Adipocyte (in vitro differentiated cells): Measurements from ENCODE around the gene SLC8A2.
A peak's percentile ranks its signal among the peaks of the same experiment; 100 is the strongest.
"Not testable (repeated sequence)": the region's sequence is repeated elsewhere in the genome, so short reads cannot be mapped to it uniquely, and the experiment has no call there.

Experiments
- DNase-seq: peaks from one replicate; pipeline ENCODE4 v3.0.0-alpha.2; 2015; ENCODE audit warnings: low read depth
- H3K27me3 ChIP-seq: replicated peaks from 2 replicates; pipeline ENCODE4 v1.7.0; 2013; ENCODE audit warnings: mild to moderate bottlenecking, low read length, moderate library complexity; ENCODE audit not compliant: control insufficient read depth, insufficient read depth
- H3K36me3 ChIP-seq: 2 replicates; pipeline ENCODE4 v1.7.0; 2013; ENCODE audit warnings: low read length, mild to moderate bottlenecking, moderate library complexity; ENCODE audit not compliant: control insufficient read depth, insufficient read depth, severe bottlenecking
- H3K4me1 ChIP-seq: 2 replicates; pipeline ENCODE4 v1.7.0; 2013; ENCODE audit warnings: mild to moderate bottlenecking, low read length, moderate library complexity; ENCODE audit not compliant: control insufficient read depth, insufficient read depth
- H3K4me3 ChIP-seq: 2 replicates; pipeline ENCODE4 v1.7.0; 2013; ENCODE audit warnings: mild to moderate bottlenecking, low read length, moderate library complexity
- H3K9ac ChIP-seq: 2 replicates; pipeline ENCODE4 v1.7.0; 2013; ENCODE audit warnings: mild to moderate bottlenecking, low read length, moderate library complexity
- H3K9me3 ChIP-seq: 2 replicates; pipeline ENCODE4 v1.7.0; 2013; ENCODE audit warnings: mild to moderate bottlenecking, low read length, moderate library complexity; ENCODE audit not compliant: control insufficient read depth

The SLC8A2 gene

DNA sequence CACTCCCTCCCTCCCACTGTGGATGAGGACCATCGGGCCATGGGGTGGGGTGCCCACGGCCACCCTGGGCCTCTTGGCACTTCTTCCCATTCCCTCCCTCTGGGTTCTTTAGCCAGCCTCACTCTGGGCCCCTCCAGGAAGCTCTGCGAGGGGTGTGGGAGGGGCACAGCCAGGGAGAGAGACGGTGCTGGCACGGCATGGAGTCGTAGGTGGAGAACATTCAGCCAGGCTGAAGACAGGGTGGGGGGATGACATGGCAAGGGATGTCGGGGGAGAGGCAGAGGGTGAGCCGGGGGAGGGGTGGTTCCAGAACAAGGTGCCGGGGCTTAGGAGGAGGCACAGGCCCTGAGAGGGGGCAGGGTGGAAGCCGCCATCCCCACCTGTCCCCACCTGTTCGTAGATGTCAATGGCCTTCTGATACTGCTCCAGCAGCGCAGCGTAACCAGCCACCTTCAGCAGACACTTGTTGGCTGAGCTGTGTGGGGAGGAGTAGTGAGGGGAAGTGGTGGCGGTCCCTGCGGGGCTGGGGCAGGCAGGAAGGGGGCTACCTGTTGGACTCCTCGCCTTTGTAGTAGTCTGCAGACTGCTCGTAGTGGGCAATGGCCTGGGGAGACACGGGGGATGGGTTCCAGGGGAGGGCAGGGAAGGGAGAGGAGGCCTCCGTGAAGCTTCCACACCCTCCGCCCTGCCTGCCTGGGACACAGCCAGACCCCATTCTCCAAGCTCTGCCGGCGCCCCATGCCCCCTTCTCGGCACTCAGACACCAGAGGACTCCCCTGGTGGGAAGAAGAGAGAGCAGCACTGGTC lies 21.1 kb upstream of the SLC8A2 start:
- H3K4me3 ChIP-seq, result no peak overlapping the region
- DNase-seq, result no peak
- H3K27me3 ChIP-seq, result no peaks in the 10 kb centered on the region
- H3K36me3 ChIP-seq, result peaks cover 68% of the 10 kb centered on the region
- no peaks in the 10 kb centered on the region for H3K4me1 ChIP-seq
- no peak overlapping the region for H3K9ac ChIP-seq
- H3K9me3 ChIP-seq, result no peaks in the 10 kb centered on the region

DNA sequence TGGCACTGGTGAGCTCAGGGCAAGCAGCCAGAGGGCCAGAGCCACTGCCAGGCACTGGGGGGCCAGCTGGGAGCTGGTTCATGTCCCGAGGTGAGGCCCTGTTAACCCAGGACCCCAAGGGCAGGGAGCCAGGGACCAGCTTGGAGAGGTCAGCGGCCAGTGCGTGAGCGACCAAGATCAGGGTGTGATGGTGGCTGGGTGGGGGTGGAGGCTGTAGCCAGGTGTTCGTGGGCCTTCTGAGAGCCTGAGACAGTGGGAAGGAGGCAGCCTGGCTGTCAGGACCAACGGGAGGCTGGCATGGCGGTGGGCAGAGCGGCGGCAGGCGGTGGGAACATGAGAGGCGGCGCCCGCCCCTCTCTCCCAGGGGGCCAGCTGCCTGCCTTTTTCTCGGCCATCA lies 20.4 kb upstream of the SLC8A2 start:
- DNase-seq, result no peak
- Histone ChIP-seq H3K9me3 (no peaks in the 10 kb centered on the region), H3K4me3 (no peak overlapping the region), H3K4me1 (no peaks in the 10 kb centered on the region), H3K27me3 (no peaks in the 10 kb centered on the region), H3K36me3 (peaks cover 66% of the 10 kb centered on the region), H3K9ac (no peak overlapping the region)

DNA sequence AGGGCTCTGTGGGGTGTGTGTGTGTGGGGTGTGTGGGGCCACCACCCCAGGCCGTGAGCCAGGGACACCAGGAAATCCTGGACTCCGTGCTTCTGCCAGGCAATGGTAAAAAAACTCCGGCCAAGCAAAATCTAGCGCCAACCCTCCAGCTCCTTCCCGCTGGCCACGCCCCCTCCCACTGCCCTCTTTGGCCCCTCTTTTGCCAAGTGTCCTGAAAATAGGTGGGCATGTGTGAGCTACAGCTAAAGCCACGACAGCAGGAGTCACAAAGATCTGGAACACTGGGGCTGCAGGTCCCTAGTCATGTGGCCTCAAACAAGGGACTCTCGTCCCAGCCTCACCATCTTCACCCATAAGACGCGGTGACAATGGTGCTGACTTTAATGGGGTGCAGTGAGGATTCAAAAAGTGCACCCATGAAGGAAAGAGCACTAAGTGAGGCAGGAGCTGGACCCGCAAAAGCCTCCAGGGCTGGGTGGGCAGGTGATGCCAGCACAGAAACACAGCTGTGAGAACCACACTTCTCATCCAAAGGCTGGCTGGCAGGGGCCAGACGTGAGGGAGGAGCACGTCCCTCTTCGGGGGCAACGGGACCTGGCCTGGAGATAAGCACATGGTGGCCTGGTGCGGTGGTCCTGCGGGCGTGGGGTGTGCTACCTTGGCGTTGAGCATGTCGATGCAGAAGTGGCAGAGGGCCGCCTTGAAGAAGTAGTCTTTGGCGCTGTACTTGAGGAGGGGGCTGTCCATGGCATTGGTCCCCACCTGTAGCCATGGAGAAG lies 19.9 kb upstream of the SLC8A2 start:
- Histone ChIP-seq H3K36me3 (peaks cover 64% of the 10 kb centered on the region), H3K27me3 (no peaks in the 10 kb centered on the region), H3K4me3 (no peak overlapping the region), H3K9ac (no peak overlapping the region), H3K4me1 (no peaks in the 10 kb centered on the region), H3K9me3 (no peaks in the 10 kb centered on the region)
- DNase-seq, result no peak

DNA sequence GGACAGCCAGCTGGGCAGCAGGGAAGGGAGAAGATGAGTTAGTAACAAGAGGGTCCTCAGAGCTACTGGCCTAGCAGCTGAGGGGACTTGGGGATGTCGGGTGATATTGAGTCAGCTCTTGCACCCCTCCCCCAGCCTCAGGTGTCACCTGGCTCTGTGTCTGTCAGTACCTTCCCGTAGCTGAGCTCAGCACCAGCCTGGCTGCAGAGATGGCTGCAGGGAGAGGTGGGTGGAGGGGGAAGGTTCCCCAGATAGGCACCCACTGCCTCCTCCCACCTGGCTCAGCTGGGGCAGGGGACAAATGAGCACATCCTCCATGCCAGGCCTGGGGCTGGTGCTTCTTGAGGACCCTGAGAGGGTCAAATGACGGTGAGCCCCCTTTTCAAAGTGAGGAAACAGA lies 19.2 kb upstream of the SLC8A2 start:
- H3K9me3 ChIP-seq, result no peaks in the 10 kb centered on the region
- H3K27me3 ChIP-seq, result no peaks in the 10 kb centered on the region
- H3K4me1 ChIP-seq, result no peaks in the 10 kb centered on the region
- DNase-seq, result no peak
- H3K4me3 ChIP-seq, result no peak overlapping the region
- no peak overlapping the region for H3K9ac ChIP-seq
- peaks cover 58% of the 10 kb centered on the region for H3K36me3 ChIP-seq

DNA sequence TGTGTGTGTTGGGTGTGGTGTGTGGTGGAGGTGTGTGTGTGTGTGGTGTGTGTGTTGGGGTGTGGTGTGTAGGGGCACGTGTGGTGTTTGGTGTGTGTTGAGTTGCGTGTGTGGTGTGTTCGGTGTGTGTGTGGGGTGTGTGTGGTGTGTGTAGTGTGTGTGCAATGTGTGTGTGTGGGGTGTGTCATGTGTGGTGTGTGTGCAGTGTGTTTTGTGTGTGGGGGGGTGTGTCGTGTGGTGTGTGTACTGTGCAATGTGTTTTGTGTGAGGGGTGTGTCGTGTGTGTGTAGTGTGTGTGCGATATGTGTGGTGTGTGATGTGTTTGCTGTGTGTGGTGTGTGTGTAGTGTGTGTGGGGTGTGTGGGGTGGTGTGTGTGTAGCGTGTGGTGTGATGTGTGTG lies 18.3 kb upstream of the SLC8A2 start:
- Histone ChIP-seq H3K36me3 (peaks cover 61% of the 10 kb centered on the region), H3K27me3 (no peaks in the 10 kb centered on the region)

DNA sequence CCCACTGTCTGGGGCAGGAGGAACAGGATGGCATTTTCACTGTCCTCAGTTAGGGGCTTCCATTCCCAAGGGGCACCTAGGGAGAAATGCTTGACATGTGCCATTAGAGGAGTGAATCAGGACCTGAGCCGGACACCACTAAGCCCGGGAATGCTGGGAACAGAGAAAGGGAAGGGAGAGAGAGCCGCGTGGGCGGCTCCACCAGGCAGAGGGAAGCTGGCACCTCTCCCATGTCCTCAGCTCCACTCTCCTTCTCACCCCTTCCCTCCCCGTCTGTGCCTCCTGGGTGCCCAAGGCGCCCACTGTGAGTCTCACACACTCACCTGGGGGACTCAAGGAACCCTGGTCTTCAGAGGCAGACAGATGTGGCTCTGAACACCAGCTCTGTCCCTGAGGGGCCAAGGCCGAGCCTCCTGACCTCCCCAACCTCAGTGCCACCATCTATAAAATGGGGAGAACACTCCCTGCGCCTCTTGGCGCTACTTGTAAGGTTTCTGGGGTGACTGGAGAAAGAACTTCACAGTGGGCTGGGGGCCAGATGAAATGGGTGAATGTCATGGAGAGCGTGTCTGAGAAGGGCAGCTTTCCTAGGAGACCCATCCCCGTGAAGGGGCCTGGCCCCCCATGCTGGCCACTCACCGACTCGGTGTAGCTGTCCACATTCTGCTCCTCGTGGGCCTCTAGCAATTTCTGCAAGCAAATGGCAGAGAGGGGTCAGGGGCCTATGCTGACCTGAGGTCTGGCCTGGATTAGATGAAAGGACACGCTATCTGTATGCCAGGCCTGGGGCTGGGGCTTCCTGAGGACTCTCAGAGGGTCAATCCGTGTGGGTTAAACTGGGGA lies 17.6 kb upstream of the SLC8A2 start:
- DNase-seq, result no peak
- Histone ChIP-seq H3K4me3 (no peak overlapping the region), H3K4me1 (peaks cover 9% of the 10 kb centered on the region), H3K9me3 (no peaks in the 10 kb centered on the region), H3K36me3 (peaks cover 61% of the 10 kb centered on the region), H3K27me3 (no peaks in the 10 kb centered on the region), H3K9ac (no peak overlapping the region)

More for the DNA sequence above, 18.3 kb upstream of the SLC8A2 start:
- Histone ChIP-seq H3K9me3 (no peaks in the 10 kb centered on the region), H3K4me3 (no peak overlapping the region), H3K4me1 (peaks cover 2% of the 10 kb centered on the region), H3K9ac (no peak overlapping the region)
- DNase-seq, result no peak

DNA sequence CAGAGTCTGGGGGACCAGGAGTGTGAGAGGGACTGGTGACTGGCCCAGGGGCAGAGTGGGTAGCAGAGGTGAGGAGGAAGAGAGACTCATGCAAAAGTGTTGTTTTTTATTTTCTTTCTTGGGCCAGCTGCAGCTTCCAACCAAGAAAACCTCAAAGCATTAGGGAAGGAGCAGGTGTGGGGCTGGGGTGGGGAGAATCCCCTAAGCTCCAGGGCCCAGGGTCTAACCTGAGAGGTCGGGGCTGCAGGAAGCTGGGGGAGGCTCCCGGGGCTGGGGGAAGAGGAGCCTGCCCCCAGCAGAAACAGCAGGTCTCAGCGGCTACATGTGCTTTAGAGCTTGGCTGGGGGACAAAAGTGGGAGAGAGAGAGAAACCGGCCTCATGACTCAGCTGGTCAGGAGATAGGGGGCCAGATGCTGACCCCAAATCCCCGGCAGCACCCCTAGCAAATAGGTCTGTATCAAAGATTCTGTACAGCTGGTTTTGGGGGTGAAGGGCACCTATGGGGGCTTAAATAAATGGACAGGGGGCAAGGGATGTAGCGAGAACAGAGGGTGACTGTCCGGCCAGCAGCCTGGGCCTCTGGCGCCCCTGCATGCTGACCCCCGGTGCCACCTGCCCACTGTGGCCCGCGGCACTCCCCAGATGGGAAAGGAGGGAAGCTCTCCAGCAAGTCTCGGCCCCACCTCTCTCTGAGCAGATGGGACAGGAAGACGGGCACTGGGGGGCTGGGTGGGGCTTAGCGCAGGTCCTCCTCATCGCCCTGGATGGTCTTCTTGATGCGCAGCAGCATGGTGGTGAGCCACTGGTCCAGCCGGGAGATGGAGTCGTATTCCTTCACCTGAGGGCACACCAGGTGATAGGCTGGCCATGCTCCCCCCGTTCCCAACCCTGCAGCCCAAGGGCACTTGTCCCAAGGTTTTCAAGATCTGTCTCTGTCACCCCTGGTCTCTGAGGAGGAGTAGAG lies 16.1 kb upstream of the SLC8A2 start:
- DNase-seq, result no peak
- H3K36me3 ChIP-seq, result peaks cover 56% of the 10 kb centered on the region

DNA sequence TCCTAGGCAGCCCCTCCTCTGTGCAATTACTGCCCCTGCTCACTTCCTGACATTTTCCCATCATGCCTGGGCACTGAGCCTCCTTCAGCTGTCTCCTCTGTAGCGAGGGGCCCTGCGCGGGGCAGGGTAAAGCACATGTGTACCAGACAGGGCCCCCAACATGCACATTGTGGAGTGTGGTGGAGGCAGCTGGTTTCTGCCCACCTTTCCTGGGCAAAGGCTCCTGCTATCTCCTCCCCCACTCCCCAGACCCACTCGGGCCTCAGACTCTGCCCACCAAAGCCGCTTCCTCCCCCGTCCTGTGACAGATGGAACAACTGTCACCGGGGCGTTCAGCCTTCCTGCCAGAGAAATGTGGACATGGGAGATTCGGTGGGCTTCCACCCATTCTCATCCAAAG lies 15.2 kb upstream of the SLC8A2 start:
- no peaks in the 10 kb centered on the region for H3K27me3 ChIP-seq
- DNase-seq, result no peak
- H3K9ac ChIP-seq, result no peak overlapping the region

More for the DNA sequence above, 16.1 kb upstream of the SLC8A2 start:
- H3K4me1 ChIP-seq, result peaks cover 17% of the 10 kb centered on the region
- H3K9ac ChIP-seq, result no peak overlapping the region
- H3K9me3 ChIP-seq, result no peaks in the 10 kb centered on the region
- no peak overlapping the region for H3K4me3 ChIP-seq
- no peaks in the 10 kb centered on the region for H3K27me3 ChIP-seq

DNA sequence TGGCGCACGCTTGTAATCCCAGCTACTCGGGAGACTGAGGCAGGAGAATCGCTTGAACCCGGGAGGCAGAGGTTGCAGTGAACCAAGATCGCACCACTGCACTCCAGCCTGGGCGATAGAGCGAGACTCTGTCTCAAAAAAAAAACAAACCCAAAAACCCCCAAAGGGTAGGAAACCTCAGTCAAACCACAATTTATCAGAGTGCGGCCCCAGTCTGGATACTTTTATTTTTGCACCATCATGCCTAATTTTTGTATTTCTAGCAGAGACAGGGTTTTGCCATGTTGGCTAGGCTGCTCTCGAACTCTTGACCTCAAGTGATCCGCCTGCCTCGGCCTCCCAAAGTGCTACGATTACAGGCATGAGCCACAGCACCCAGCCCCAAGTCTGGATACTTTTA lies 14.5 kb upstream of the SLC8A2 start:
- H3K9me3 ChIP-seq, result not testable (repeated sequence)

More for the DNA sequence above, 15.2 kb upstream of the SLC8A2 start:
- Histone ChIP-seq H3K4me1 (peaks cover 17% of the 10 kb centered on the region), H3K9me3 (no peaks in the 10 kb centered on the region), H3K4me3 (no peak overlapping the region), H3K36me3 (peaks cover 47% of the 10 kb centered on the region)

DNA sequence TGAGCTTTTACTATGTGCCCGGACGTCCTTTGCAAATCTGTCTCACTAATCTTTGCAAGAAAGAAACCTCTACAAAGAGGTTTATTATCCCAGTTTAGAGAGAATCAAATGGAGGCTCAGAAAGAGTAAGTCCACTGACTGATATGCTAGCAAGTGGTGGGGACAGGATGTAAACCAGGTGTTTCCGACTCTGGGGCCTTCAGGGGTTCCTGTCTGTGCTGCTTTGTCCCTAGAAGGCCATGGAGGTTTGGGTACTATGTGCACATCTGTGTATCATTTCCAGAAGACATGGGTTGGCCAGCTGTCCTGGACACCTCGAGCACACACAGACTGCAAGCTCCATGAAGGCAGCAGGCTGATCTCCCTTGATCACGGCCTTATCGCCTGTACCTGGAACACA lies 13.5 kb upstream of the SLC8A2 start:
- Histone ChIP-seq H3K36me3 (peaks cover 38% of the 10 kb centered on the region), H3K9ac (peak overlapping the region; percentile 98), H3K27me3 (no peaks in the 10 kb centered on the region), H3K9me3 (no peaks in the 10 kb centered on the region), H3K4me1 (peaks cover 17% of the 10 kb centered on the region), H3K4me3 (peak overlapping the region; percentile 98)
- no peak for DNase-seq

More for the DNA sequence above, 14.5 kb upstream of the SLC8A2 start:
- not testable (repeated sequence) for H3K9ac ChIP-seq, H3K4me3 ChIP-seq, H3K27me3 ChIP-seq, DNase-seq
- peaks cover 43% of the 10 kb centered on the region for H3K36me3 ChIP-seq
- H3K4me1 ChIP-seq, result peaks cover 17% of the 10 kb centered on the region
